Measurements from ENCODE around the gene GOSR2.
A peak's percentile ranks its signal among the peaks of the same experiment; 100 is the strongest.
"Not testable (repeated sequence)": the region's sequence is repeated elsewhere in the genome, so short reads cannot be mapped to it uniquely, and the experiment has no call there.

Gene GOSR2

DNA sequence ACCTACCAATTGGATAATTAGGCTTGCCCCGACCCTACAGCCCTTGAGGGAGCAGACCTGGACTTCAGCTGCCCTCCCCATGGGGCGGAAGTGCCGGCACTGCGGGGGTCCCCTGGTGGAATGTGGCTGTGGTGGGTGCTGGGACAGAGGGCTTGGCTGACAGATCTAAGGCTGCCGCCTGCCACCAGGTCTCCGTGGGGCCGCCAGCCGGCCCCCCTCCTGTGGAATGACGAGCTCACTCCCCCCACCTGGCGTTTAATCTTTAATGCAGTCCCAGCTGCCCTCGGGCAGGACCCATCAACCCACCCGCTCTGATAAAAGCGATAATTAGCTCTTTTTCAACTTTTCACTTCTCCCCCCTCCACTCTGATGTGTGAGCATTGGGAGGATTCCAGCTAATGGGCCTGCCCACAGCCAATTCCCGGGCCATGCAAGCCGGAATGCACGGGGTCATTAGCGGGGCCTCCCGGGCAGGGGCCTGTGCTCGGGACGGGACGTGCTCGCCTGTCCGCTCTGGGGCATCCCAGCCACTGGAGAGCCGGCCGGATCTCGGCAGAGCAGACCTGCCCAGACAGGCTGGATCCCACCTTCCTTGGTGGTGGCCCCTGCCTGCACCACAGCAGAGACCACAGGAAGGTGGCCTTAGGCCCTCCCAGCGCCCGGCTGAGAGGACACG is 28.3 kb upstream of the GOSR2 start:
- DNase-seq = no peak

DNA sequence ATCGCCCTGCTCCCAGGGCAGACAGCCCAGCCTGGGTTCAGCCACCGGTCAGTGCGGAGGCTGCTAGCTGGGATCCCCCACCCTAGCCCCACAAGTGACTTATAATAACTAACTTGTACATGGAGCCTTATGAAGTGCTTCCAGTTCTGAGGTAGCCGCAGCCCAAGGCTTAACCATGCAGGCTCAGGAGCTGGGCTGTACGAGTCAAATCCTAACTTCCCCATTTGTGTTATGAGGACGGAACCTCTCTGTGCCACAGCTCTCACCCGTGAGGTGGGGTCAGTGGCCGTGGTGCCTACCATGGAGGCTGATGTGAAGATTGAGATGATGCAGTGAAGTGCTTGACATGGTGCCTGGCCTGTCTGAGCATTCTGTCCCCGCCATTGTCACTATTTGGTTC is 27.8 kb upstream of the GOSR2 start:
- peak; percentile 58 for DNase-seq

DNA sequence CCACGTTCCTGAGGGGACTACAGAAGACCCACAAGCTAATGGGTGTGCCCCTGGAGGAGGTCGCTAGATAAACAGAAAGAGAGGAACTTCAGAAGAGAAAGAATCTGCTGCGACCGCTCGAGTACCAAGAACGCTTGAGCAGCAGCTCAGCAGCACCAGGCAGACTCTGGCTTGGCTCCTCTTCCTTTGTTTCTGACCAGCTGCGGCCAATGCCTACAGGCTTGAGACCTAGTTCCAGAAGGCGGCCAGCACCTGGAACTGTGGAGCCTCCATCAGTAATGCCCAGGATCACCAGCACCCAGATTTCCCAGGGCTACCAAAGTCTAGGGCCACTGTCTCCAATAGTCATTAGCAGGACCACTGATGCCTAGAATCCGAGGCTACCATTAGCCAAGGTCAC is 26.0 kb upstream of the GOSR2 start:
- no peak for DNase-seq

- DNase-seq = no peak
Observed at GRCh38 chr17:46898364-46898763, 24.6 kb upstream of the GOSR2 start.

DNA sequence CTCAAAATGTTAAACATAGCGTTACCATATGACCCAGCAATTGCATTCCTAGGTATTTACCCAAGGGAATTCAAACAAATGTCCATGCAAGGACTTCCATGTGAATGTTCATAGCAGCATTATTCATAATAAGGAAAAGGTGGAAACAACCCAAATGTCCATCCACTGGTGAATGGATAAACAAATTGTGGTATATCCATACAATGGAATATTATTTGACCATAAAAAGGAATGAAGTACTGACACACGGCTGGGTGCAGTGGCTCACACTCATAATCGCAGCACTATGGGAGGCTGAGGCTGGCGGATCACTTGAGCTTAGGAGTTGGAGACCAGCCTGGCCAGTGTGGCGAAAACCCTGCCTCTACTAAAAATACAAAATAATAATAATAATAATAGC is 24.1 kb upstream of the GOSR2 start:
- DNase-seq = no peak

DNA sequence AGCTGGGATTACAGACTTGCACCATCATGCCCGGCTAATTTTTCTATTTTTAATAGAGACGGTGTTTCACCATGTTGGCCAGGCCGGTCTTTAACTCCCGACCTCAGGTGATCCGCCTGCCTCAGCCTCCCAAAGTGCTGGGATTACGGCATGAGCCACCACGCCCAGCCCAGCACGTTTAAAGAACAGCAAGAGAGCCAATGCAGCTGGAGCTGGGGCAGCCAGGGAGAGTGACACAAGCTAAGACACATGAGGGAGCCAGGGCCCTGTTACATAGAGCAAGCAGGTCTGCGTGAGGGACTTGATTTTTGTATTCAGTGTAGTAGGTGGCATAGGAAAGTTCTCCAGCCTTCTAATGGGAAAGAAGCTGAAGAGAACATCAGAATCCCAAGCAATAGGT is 21.7 kb upstream of the GOSR2 start:
- no peak for DNase-seq

- no peak for DNase-seq
Observed at GRCh38 chr17:46903762-46904672, 18.9 kb upstream of the GOSR2 start.

DNA sequence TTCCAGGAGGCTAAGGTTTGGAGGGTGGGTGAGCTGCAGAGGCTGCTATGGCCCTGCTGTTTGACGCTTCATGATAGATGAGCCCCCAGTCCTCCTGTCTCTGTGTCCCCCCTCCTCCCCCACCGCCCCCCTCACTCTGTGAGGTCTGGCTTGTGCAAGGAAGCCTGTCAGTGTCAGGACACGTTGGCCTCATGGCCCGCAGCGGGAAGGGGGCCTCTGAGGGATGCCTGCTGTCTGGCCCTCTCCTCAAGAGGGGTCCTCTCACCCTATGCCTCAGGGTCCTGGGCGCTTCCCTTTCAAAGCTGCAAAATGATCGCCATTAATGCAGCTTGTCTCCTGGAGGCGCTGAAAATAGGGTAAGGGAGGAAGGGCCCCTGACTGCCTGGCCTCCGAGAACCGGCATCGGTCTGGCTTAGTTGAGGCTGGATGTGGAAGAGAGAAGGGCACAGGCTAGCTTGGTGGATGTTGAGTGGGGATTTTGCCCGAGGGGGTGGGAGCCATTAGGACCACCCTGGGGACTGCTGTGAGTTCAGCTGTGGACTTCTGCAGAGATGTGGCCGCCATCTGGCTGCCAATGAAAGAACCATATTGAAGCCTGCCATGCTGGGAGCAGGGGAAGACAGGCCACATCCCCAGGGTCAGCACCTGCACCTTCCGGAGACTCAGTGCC is 14.8 kb upstream of the GOSR2 start:
- no peak for DNase-seq

- no peak for DNase-seq
Observed at GRCh38 chr17:46910179-46910927, 12.6 kb upstream of the GOSR2 start.

GRCh38 chr17:46911311-46911710 is 11.6 kb upstream of the GOSR2 start:
- no peak for DNase-seq

DNA sequence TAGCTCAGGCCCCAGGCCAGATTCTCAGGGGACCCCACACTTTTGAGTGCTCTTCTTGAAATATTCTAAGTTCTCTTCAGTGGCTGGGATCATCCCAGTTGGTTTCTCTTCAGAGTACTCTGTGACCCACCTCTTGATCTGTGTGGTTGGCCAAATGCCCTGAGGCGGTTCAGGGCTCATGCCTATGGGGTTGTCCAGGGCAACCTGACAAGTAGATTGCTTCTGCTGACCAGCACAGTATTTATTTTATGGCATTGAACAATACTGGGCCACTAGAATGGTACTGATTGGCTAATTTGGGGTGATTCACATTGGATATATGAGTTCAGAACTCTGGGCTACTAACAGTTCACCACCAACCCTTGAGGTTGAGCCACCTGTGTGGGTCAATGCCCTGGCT is 7.4 kb upstream of the GOSR2 start:
- DNase-seq = no peak

DNA sequence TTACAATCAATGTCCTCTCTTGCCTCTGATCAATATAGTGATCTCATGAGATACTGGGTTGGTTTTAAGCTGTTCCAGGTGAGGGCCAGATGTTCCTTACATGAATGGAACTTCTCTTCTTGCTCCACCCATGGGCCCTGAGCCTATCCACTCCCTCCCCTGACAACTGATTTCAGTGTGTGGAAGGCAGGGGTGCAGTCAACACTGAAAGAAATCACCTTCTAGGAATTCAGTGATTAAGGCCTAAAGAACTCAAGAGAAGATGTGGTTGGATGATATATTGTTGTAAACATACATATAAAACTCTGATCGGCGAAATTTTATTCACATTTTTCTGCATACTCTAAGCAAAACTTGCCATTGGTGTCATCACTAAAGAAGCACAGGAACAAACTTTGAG is 6.7 kb upstream of the GOSR2 start:
- no peak for DNase-seq

DNA sequence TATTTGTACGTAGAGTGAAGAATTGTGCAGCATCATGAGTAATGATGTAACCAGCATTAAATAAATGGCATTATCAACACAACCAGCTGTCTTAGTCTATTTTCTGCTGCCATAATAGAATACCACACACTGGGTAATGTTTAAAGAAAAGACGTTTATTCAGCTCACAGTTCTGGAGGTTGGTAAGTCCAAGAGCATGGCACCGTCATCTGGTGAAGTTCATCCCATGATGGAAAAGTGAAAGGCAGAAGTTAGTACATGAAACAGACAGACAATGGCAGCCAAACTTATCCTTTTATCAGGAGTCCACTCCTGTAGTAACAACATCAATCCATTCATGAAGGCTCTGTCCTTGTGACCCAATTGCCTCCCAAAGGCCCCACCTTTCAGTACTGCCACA is 6.3 kb upstream of the GOSR2 start:
- no peak for DNase-seq

GRCh38 chr17:46917041-46917440 is 5.9 kb upstream of the GOSR2 start:
- DNase-seq = no peak

GRCh38 chr17:46917516-46917915 is 5.4 kb upstream of the GOSR2 start:
- DNase-seq = peak; percentile 13

DNA sequence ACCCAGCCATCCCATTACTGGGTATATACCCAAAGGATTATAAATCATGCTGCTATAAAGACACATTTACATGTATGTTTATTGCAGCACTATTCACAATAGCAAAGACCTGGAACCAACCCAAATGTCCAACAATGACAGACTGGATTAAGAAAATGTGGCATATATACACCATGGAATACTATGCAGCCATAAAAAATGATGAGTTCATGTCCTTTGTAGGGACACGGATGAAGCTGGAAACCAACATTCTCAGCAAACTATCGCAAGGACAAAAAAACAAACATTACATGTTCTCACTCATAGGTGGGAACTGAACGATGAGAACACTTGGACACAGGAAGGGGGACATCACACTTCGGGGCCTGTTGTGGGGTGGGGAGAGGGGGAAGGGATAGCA is 998 bp upstream of the GOSR2 start:
- not testable (repeated sequence) for DNase-seq

- DNase-seq = no peak
Observed at GRCh38 chr17:46922487-46922803, 515 bp upstream of the GOSR2 start.

DNA sequence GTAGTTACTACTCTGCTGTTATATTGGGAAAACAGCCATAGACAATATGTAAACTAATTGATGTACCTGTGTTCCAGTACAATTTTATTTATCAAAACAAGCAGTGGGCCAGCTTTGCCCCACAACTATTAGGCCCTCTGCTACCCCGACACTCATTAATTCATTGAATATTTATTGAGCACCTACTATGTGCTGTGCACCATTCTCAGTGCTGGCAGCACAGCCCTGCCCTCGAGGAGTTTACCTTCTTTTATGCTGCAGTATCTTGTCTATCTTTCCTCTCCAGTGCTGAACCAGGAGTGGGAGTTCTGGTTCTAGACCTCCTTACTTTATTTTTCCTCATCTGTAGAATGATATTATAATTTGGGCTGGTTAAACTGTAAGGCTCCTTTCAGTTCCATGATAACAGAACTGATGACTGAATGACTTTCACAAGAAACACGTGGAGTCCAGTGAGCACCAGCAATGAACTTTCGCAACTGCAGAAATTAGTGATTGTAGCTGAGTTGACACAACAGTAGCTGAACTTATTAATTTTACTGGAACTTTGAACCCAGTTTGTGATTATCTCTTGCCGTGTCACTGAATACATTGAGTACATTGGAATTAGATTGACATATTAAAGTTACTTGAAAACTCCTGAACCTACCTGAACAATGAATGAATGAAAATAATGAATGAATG is 2.4 kb downstream of the GOSR2 start:
- peak; percentile 64 for DNase-seq

GRCh38 chr17:46928467-46929261 is 5.7 kb downstream of the GOSR2 start:
- no peak for DNase-seq

DNA sequence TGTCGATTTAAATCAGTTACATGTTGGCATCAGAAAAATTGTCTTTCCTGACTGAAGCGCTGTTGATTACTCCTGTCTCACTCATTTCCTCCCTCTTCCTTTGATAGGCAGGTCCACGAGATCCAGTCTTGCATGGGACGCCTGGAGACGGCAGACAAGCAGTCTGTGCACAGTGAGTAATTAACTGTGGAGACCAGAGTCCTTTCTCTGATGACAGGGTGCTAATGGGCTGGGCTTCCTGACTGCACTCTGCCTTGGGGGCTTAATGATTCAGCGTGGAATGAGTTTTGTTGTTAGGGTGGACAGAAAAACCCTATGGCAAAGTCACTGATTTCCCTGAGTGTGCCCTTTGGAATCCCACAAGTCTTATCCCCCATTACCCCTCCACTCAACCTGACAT is 6.5 kb downstream of the GOSR2 start:
- DNase-seq = no peak

DNA sequence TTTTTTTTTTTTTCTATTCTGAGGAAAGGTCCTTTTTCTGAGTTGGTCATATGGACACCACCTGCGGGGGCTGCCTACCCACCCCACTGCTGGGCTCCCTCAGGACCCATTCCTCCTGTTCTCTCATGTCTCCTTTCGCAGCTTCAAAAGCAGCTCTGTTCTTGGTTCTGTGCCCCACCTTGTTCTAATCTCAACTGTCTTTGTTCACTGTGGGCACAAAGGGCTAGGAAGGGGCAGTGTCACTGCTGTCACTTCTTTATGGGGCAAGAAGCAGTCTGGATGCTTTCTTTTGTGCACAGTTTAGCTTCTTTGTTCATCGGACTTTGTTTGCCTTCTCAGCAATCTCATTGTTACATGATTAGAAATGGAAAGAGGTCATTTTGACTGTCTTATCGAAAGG is 7.1 kb downstream of the GOSR2 start:
- no peak for DNase-seq

DNA sequence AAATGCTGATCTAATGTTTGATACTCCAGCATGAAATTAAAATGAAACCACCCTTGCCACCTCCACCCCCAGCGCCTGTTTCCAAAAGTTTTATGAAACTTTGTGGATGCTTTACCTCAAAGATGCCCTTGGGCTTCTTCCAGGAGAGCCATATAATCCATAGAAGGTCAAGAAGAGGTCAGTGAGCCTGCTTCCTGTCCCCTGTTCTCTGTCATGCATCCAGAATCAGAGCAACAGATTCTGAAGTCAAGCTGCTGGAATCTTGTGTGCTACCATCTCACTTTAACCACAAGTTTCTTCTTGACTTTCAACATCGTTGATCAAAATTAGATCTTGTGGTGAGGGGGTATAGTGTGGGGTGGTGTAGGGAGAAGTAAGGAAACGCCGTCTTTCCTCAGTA is 8.6 kb downstream of the GOSR2 start:
- DNase-seq = no peak
